HFF-Myc (cell line): ENCODE data around the gene MBOAT2.

Experiments used
- DNase-seq: peaks from one replicate; pipeline ENCODE4 v3.0.0-alpha.2; 2011; ENCODE audit warnings: low read depth; ENCODE audit errors: extremely low read depth
- H3K4me3 ChIP-seq: replicated peaks from 2 replicates; pipeline ENCODE4 v1.5.1; 2011; ENCODE audit warnings: low read depth, mild to moderate bottlenecking, control low read depth, low read length
- TF ChIP-seq, protein P1 (sequence below): IDR thresholded peaks from 2 replicates; pipeline ENCODE4 v1.5.1; 2012; ENCODE audit warnings: mild to moderate bottlenecking, low read depth, low read length, control low read depth; ENCODE audit errors: missing control alignments

The MBOAT2 gene

DNA sequence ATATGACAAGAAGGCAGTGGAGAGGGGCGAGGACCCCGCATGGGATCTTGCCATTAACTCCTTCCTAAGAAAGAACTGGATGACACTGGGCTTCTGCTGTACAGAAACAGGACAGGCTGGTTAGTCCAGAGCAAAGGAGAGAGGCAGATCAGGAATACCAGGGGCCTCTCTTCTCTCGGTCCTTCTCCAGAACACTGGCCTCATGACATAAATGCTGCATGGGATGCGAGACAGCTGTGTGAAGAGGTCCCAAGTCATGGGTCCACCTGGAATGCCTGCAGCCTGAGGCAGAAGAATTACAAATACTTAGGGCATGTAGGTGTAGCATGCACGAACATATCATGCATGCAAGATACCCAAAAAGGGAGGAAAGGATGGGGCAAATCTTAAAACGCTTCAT lies 9.1 kb downstream of the MBOAT2 start:
- DNase-seq = no peak
- TF ChIP-seq, protein P1, sequence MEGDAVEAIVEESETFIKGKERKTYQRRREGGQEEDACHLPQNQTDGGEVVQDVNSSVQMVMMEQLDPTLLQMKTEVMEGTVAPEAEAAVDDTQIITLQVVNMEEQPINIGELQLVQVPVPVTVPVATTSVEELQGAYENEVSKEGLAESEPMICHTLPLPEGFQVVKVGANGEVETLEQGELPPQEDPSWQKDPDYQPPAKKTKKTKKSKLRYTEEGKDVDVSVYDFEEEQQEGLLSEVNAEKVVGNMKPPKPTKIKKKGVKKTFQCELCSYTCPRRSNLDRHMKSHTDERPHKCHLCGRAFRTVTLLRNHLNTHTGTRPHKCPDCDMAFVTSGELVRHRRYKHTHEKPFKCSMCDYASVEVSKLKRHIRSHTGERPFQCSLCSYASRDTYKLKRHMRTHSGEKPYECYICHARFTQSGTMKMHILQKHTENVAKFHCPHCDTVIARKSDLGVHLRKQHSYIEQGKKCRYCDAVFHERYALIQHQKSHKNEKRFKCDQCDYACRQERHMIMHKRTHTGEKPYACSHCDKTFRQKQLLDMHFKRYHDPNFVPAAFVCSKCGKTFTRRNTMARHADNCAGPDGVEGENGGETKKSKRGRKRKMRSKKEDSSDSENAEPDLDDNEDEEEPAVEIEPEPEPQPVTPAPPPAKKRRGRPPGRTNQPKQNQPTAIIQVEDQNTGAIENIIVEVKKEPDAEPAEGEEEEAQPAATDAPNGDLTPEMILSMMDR = no peak
- no peak overlapping the region for H3K4me3 ChIP-seq

DNA sequence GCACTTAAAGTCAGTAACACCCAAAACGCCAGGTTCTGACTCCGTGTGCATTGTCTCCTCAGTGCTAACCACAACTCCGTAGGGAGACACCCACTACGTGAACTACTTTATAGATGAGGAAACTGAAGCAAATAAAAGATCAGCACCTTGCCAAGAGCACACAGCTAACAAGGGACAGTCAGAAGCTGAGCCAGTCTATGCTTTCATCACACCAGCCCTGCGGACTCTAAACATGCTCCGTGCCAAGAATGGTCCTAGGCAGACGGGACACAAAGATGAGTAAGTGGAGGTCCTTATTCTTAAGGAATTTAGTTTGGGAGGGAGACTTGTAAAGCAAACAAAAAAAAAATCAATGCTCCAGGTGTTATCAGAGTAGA lies 9.6 kb downstream of the MBOAT2 start:
- TF ChIP-seq, protein P1 = no peak
- no peak overlapping the region for H3K4me3 ChIP-seq
- DNase-seq = no peak

GRCh38 chr2:8993196-8993901 lies 10.1 kb downstream of the MBOAT2 start:
- no peak for DNase-seq
- TF ChIP-seq, protein P1 = no peak
- H3K4me3 ChIP-seq = no peak overlapping the region

GRCh38 chr2:8992643-8993042 lies 10.8 kb downstream of the MBOAT2 start:
- H3K4me3 ChIP-seq = no peak overlapping the region
- TF ChIP-seq, protein P1 = no peak
- no peak for DNase-seq

DNA sequence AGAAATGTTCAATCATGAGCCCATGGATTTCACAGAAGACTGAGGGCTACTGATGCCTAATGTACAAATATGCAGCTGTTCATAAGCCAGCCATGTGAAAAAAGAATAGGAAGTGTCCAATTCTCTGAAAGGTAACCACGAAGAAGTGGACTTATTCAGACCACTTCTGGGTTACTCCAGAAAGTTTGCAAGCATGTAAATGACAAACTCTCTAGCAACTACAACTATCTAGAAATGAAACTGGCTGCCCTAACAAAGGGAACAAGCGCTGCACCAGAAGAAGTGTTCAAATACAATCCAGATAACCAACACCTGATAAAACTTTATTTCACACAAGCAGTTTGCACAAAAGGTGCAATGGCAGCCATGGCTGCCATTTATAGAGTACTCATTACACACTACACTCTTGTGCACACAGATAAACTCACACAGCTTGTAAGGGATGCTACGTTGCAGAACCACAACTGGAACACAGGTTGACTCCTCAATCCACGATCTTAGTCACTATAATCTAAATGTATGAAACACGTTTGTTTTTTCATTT lies 13.9 kb downstream of the MBOAT2 start:
- no peak overlapping the region for H3K4me3 ChIP-seq
- TF ChIP-seq, protein P1 = no peak
- DNase-seq = no peak

- TF ChIP-seq, protein P1 = no peak
- H3K4me3 ChIP-seq = no peak overlapping the region
- no peak for DNase-seq
These were observed 16.1 kb downstream of the MBOAT2 start for GRCh38 chr2:8987410-8987809.
